ENCODE results near the gene SYTL5. TPM values are rescaled to one million over a fixed set of nuclear protein-coding genes. Genes with fewer than 3 reads are reported as not detected.

Gene SYTL5
- polyA plus RNA-seq, 1 experiment, result 2.3 TPM

GRCh38 chrX:38085813-38086212 is 79.5 kb downstream of the SYTL5 start:
- H3K4me3 ChIP-seq (ENCODE audit: low read depth, low read length), result no peak overlapping the region
- no peak for TF ChIP-seq CTCF (IDR thresholded peaks at IDR 0.05; ENCODE audit: low read depth, low read length)
- H3K27ac ChIP-seq (ENCODE audit: low read depth, low read length), result no peak overlapping the region
- POLR2A ChIA-PET, result no interaction called here
- H3K9me3 ChIP-seq (ENCODE audit: control insufficient read depth, insufficient read depth, low read length), result no peaks in the 10 kb centered on the region
- no peaks in the 10 kb centered on the region for H3K27me3 ChIP-seq (ENCODE audit: control insufficient read depth, insufficient read depth, low read length)
- CTCF ChIA-PET, result no interaction called here
- DNase-seq (ENCODE audit: low read depth, low spot score), result no peak

DNA sequence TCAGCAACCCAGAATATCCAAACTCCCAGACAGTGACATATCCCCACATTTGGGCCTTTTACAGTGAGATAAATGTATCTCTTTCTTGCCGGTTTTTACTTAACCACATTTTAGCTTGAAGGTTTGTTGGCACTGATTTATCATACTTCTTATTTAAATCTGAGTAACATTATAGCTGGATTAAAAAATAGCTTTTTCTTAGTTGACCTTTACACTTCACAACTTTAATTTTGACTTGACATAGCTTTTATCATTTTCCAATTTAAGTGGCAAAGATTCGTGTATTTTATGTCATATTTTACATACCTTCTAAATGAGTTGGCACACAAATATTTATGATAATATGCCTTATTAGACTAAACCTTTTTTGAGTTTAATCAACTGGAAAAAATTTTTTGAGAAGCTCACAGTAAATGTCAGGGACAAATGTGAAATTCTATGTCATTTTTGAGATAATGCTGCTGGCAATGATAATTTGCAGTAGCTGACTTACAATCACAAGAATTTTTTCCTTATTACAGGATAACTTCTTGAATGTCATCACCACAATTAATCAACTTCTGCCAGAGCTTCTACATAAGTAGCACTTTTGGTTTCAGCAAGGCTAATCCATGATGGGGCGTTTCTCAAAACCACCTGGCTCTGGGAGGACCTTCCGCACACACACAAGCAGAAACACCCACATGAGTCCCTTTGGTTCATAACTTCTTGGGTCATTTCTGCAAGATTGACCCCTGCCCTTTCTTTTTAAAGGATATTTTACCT is 80.3 kb downstream of the SYTL5 start:
- DNase-seq (ENCODE audit: low read depth, low spot score), result no peak
- no peak for TF ChIP-seq CTCF (IDR thresholded peaks at IDR 0.05; ENCODE audit: low read depth, low read length)
- POLR2A ChIA-PET, result no interaction called here
- CTCF ChIA-PET, result interaction anchor here (0.6 kb wide), 1 partner anchor 80 kb away, joined by 3 read pairs; no protein-coding TSS in a partner anchor
- no peak overlapping the region for H3K4me3 ChIP-seq (ENCODE audit: low read depth, low read length)
- H3K27ac ChIP-seq (ENCODE audit: low read depth, low read length), result no peak overlapping the region
- H3K27me3 ChIP-seq (ENCODE audit: control insufficient read depth, insufficient read depth, low read length), result no peaks in the 10 kb centered on the region
- H3K9me3 ChIP-seq (ENCODE audit: control insufficient read depth, insufficient read depth, low read length), result no peaks in the 10 kb centered on the region

DNA sequence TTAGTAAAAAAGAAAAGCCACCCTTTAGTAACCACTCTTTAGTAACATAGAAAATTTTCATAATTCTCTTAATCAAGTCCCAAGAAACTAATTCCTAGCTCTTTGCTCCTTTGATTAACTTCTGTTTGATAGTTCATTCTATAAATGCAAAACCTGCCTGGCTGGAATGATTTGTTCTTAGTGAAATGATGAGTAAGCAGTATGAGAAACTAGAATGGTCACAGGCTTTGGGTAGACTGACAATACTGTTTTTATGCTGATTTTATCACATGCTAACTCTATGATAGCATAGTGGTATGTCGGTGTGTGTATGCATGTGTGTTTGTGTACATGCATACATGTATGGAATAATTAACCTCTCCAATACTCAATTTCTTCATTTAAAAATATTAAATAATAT is 81.2 kb downstream of the SYTL5 start:
- Histone ChIP-seq H3K9me3 (ENCODE audit: control insufficient read depth, insufficient read depth, low read length) (no peaks in the 10 kb centered on the region), H3K27me3 (ENCODE audit: control insufficient read depth, insufficient read depth, low read length) (no peaks in the 10 kb centered on the region), H3K27ac (ENCODE audit: low read depth, low read length) (no peak overlapping the region), H3K4me3 (ENCODE audit: low read depth, low read length) (no peak overlapping the region)
- no peak for DNase-seq (ENCODE audit: low read depth, low spot score)
- TF ChIP-seq CTCF (IDR thresholded peaks at IDR 0.05; ENCODE audit: low read depth, low read length), result no peak
- POLR2A ChIA-PET, result no interaction called here
- CTCF ChIA-PET, result no interaction called here

- POLR2A ChIA-PET, result no interaction called here
- no peaks in the 10 kb centered on the region for H3K9me3 ChIP-seq (ENCODE audit: control insufficient read depth, insufficient read depth, low read length)
- DNase-seq (ENCODE audit: low read depth, low spot score), result no peak
- no peak overlapping the region for H3K4me3 ChIP-seq (ENCODE audit: low read depth, low read length)
- no peak for TF ChIP-seq CTCF (IDR thresholded peaks at IDR 0.05; ENCODE audit: low read depth, low read length)
- CTCF ChIA-PET, result no interaction called here
- no peaks in the 10 kb centered on the region for H3K27me3 ChIP-seq (ENCODE audit: control insufficient read depth, insufficient read depth, low read length)
- no peak overlapping the region for H3K27ac ChIP-seq (ENCODE audit: low read depth, low read length)
Measured at GRCh38 chrX:38089173-38089982, 83.0 kb downstream of the SYTL5 start.

GRCh38 chrX:38095971-38096529 is 89.7 kb downstream of the SYTL5 start:
- Histone ChIP-seq H3K9me3 (ENCODE audit: control insufficient read depth, insufficient read depth, low read length) (no peaks in the 10 kb centered on the region), H3K27ac (ENCODE audit: low read depth, low read length) (no peak overlapping the region), H3K4me3 (ENCODE audit: low read depth, low read length) (no peak overlapping the region), H3K27me3 (ENCODE audit: control insufficient read depth, insufficient read depth, low read length) (no peaks in the 10 kb centered on the region)
- DNase-seq (ENCODE audit: low read depth, low spot score), result no peak
- CTCF ChIA-PET, result no interaction called here
- POLR2A ChIA-PET, result no interaction called here
- no peak for TF ChIP-seq CTCF (IDR thresholded peaks at IDR 0.05; ENCODE audit: low read depth, low read length)
